ENCODE results near the gene ANP32B.

The ANP32B gene

GRCh38 chr9:98031169-98031568 is 48.0 kb downstream of the ANP32B start:
- TF ChIP-seq CTCF (IDR thresholded peaks at IDR 0.05; ENCODE audit: borderline replicate concordance, insufficient read depth, low read depth, low read length) = no peak
- H3K4me3 ChIP-seq (ENCODE audit: low read depth, low read length) = no peak overlapping the region

GRCh38 chr9:98031935-98032334 is 48.8 kb downstream of the ANP32B start:
- TF ChIP-seq CTCF (IDR thresholded peaks at IDR 0.05; ENCODE audit: borderline replicate concordance, insufficient read depth, low read depth, low read length) = no peak
- H3K4me3 ChIP-seq (ENCODE audit: low read depth, low read length) = no peak overlapping the region

- H3K4me3 ChIP-seq (ENCODE audit: low read depth, low read length) = no peak overlapping the region
- TF ChIP-seq CTCF (IDR thresholded peaks at IDR 0.05; ENCODE audit: borderline replicate concordance, insufficient read depth, low read depth, low read length) = peak; percentile 86
Measured at GRCh38 chr9:98034593-98035546, 51.7 kb downstream of the ANP32B start.

- H3K4me3 ChIP-seq (ENCODE audit: low read depth, low read length) = no peak overlapping the region
Measured at GRCh38 chr9:98037357-98037756, 54.2 kb downstream of the ANP32B start.

GRCh38 chr9:98038958-98039357 is 55.8 kb downstream of the ANP32B start:
- peak; percentile 14; the same call in 1 of the 2 replicates for TF ChIP-seq CTCF (IDR thresholded peaks at IDR 0.05; ENCODE audit: borderline replicate concordance, insufficient read depth, low read depth, low read length)
- no peak overlapping the region for H3K4me3 ChIP-seq (ENCODE audit: low read depth, low read length)

More at GRCh38 chr9:98037357-98037756, 54.2 kb downstream of the ANP32B start:
- no peak for TF ChIP-seq CTCF (IDR thresholded peaks at IDR 0.05; ENCODE audit: borderline replicate concordance, insufficient read depth, low read depth, low read length)

- H3K4me3 ChIP-seq (ENCODE audit: low read depth, low read length) = no peak overlapping the region
- TF ChIP-seq CTCF (IDR thresholded peaks at IDR 0.05; ENCODE audit: borderline replicate concordance, insufficient read depth, low read depth, low read length) = no peak
Measured at GRCh38 chr9:98039607-98040017, 56.5 kb downstream of the ANP32B start.

GRCh38 chr9:98040212-98040611 is 57.1 kb downstream of the ANP32B start:
- H3K4me3 ChIP-seq (ENCODE audit: low read depth, low read length) = no peak overlapping the region
- TF ChIP-seq CTCF (IDR thresholded peaks at IDR 0.05; ENCODE audit: borderline replicate concordance, insufficient read depth, low read depth, low read length) = no peak

Data from GM12875 (cell line).